Endothelial cell of umbilical vein (primary cell): ENCODE results near the gene SF3B4. TPM values are rescaled to one million over a fixed set of nuclear protein-coding genes. Genes with fewer than 3 reads are reported as not detected.

ENCODE experiments used
- BruUV-seq: library from RNA; stranded (reverse); fragments of 400-500 nt; replicated peaks from 2 replicates; lab custom pipeline; 2021; lab: Mats Ljungman, UMichigan
- CTCF ChIA-PET: fragments of 300-600, 350-600 bp; sonication (Branson Sonifier 250); formaldehyde crosslinking; loops from one replicate; lab custom pipeline; 2021; ENCODE audit warnings: antibody characterized with exemption, inconsistent platforms; lab: Charles Lee
- POLR2A ChIA-PET: fragments of 300-600, 350-600 bp; sonication (Branson Sonifier 250); formaldehyde crosslinking; loops from one replicate; lab custom pipeline; 2021; ENCODE audit warnings: antibody characterized with exemption, inconsistent platforms; lab: Charles Lee
- DNase-seq: peaks from one replicate; pipeline ENCODE4 v3.0.0-alpha.2; 2011; ENCODE audit warnings: low read depth, low spot score
- FAIRE-seq: peaks from 2 replicates; lab custom pipeline; 2011; peaks lifted over from hg19 to GRCh38; lab: Jason Lieb, UNC
- H2AFZ ChIP-seq: 2 replicates; pipeline ENCODE4 v1.6.0; 2012; ENCODE audit warnings: low read depth, low read length, control low read depth, inconsistent platforms
- H3K27ac ChIP-seq: 2 replicates; pipeline ENCODE4 v1.5.1; 2011; ENCODE audit warnings: low read depth, mild to moderate bottlenecking, control low read depth, low read length, moderate library complexity; ENCODE audit not compliant: insufficient read depth
- H3K27me3 ChIP-seq, 2 experiments: 2 replicates each; pipeline versions ENCODE4 v1.6.0 to v1.6.1; 2011; ENCODE audit warnings: low read length in 2 of 2, mixed read lengths in 1 of 2; ENCODE audit not compliant: control insufficient read depth in 2 of 2, insufficient read depth in 2 of 2
- H3K36me3 ChIP-seq, 2 experiments: 2 replicates in 1 of 2; 3 replicates in 1 of 2; pipeline ENCODE4 v1.5.1; 2011; ENCODE audit warnings: low read length in 2 of 2, mild to moderate bottlenecking in 1 of 2, moderate library complexity in 1 of 2; ENCODE audit not compliant: control insufficient read depth in 2 of 2, insufficient read depth in 2 of 2; ENCODE audit errors: extremely low read depth in 1 of 2
- H3K4me1 ChIP-seq: 3 replicates; pipeline ENCODE4 v1.5.1; 2011; ENCODE audit warnings: mild to moderate bottlenecking, low read length; ENCODE audit not compliant: control insufficient read depth, insufficient read depth; ENCODE audit errors: extremely low read depth
- H3K4me2 ChIP-seq: 2 replicates; pipeline ENCODE4 v1.6.1; 2011; ENCODE audit warnings: low read length, control low read depth, mixed read lengths; ENCODE audit not compliant: insufficient read depth
- H3K4me3 ChIP-seq, 3 experiments: fragments of 200-600 bp in 1 of 3; sonication (generic), shearing (Covaris generic) in 1 of 3; replicated peaks in 1 of 3; 2 replicates each; pipeline ENCODE4 v1.5.1; 2011 to 2016; ENCODE audit warnings: control low read depth in 3 of 3, low read length in 3 of 3, mild to moderate bottlenecking in 2 of 3, inconsistent platforms in 1 of 3, low read depth in 1 of 3, moderate library complexity in 1 of 3; ENCODE audit not compliant: insufficient read depth in 1 of 3
- H3K79me2 ChIP-seq: 2 replicates; pipeline ENCODE4 v1.6.0; 2012; ENCODE audit warnings: low read length, inconsistent platforms; ENCODE audit not compliant: control insufficient read depth, insufficient read depth
- H3K9ac ChIP-seq: replicated peaks from 2 replicates; pipeline ENCODE3; 2011; ENCODE audit warnings: low read length, control low read depth; ENCODE audit not compliant: insufficient read depth; ENCODE audit errors: extremely low read depth
- H3K9me1 ChIP-seq: replicated peaks from 3 replicates; pipeline ENCODE4 v1.6.0; 2011; ENCODE audit warnings: mild to moderate bottlenecking, low read length; ENCODE audit not compliant: control insufficient read depth, insufficient read depth; ENCODE audit errors: extremely low read depth
- H3K9me3 ChIP-seq: replicated peaks from 2 replicates; pipeline ENCODE4 v1.5.1; 2012; ENCODE audit warnings: low read length, inconsistent platforms; ENCODE audit not compliant: control insufficient read depth, insufficient read depth
- H4K20me1 ChIP-seq: replicated peaks from 2 replicates; pipeline ENCODE3; 2011; ENCODE audit warnings: mild to moderate bottlenecking, low read length; ENCODE audit not compliant: control insufficient read depth, insufficient read depth; ENCODE audit errors: extremely low read depth
- EZH2 ChIP-seq: IDR thresholded peaks from 2 replicates; pipeline ENCODE4 v1.6.1; 2012; ENCODE audit warnings: borderline replicate concordance, low read depth, mild to moderate bottlenecking, moderate library complexity, low read length, inconsistent platforms; ENCODE audit not compliant: severe bottlenecking
- JUN ChIP-seq: IDR thresholded peaks from 2 replicates; pipeline ENCODE4 v1.6.1; 2011; ENCODE audit warnings: borderline replicate concordance, low read depth; ENCODE audit not compliant: insufficient read length, insufficient read depth
- MYC ChIP-seq: IDR thresholded peaks from one replicate; pipeline ENCODE4 v1.6.1; 2011; ENCODE audit warnings: mild to moderate bottlenecking, low read depth, low read length
- POLR2A ChIP-seq: IDR thresholded peaks from 2 replicates; pipeline ENCODE4 v1.6.1; 2012; ENCODE audit warnings: low read depth, mild to moderate bottlenecking, control low read depth, low read length
- dilution Hi-C: fragments of 300-500 bp; cut with MboI; formaldehyde crosslinking; loops from one replicate; pipeline ENCODE4 v1.15.0; 2019; ENCODE audit warnings: low sequenced_read_pairs; ENCODE audit not compliant: extremely low pct_ligation_motif_present
- intact Hi-C: fragments of 100-400 bp; cut with micrococcal nuclease; formaldehyde crosslinking; loops from one replicate; pipeline ENCODE4 v1.10.0; 2022
- polyA plus RNA-seq, 4 experiments: library from polyadenylated mRNA; depleted of rRNA in 3 of 4; stranded (reverse) in 3 of 4; unstranded in 1 of 4; fragments of >200 nt; gene quantifications; 2 replicates each; pipeline versions ENCODE4 v1.2.1 to v1.2.3, GENCODE V29; 2011 to 2012; ENCODE audit warnings: missing spikeins in 1 of 4
- total RNA-seq: library from RNA; stranded (reverse); gene quantifications from 2 replicates; pipeline ENCODE4 v1.2.3, GENCODE V29; 2021
- TF ChIP-seq, protein P1 (sequence below), 2 donors: IDR thresholded peaks; 1 replicate in 1 of 2; 2 replicates in 1 of 2; pipeline ENCODE4 v1.5.1; 2011; ENCODE audit warnings: low read length in 2 of 2, mild to moderate bottlenecking in 2 of 2, moderate library complexity in 2 of 2, control low read depth in 1 of 2, inconsistent platforms in 1 of 2, low read depth in 1 of 2; ENCODE audit not compliant: insufficient read depth in 1 of 2; ENCODE audit errors: extremely low read depth in 1 of 2
- TF ChIP-seq, protein P2 (sequence below): IDR thresholded peaks from 2 replicates; pipeline ENCODE4 v1.6.1; 2011; ENCODE audit not compliant: insufficient read depth, insufficient read length

Gene SF3B4
- total and polyA plus RNA-seq, 2 donors (not counting 3 experiments of a cell fraction or from before 2014, with no cell fraction given) = 62.7 to 74.4 TPM

- no peak for TF ChIP-seq EZH2
- TF ChIP-seq JUN = no peak
- TF ChIP-seq, protein P1, sequence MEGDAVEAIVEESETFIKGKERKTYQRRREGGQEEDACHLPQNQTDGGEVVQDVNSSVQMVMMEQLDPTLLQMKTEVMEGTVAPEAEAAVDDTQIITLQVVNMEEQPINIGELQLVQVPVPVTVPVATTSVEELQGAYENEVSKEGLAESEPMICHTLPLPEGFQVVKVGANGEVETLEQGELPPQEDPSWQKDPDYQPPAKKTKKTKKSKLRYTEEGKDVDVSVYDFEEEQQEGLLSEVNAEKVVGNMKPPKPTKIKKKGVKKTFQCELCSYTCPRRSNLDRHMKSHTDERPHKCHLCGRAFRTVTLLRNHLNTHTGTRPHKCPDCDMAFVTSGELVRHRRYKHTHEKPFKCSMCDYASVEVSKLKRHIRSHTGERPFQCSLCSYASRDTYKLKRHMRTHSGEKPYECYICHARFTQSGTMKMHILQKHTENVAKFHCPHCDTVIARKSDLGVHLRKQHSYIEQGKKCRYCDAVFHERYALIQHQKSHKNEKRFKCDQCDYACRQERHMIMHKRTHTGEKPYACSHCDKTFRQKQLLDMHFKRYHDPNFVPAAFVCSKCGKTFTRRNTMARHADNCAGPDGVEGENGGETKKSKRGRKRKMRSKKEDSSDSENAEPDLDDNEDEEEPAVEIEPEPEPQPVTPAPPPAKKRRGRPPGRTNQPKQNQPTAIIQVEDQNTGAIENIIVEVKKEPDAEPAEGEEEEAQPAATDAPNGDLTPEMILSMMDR (IDR thresholded peaks at IDR 0.05; ENCODE audit: extremely low read depth in 1 of 2, insufficient read depth in 1 of 2, low read depth in 1 of 2, low read length in 2 of 2) = no peak
- TF ChIP-seq MYC = no peak
- TF ChIP-seq, protein P2, sequence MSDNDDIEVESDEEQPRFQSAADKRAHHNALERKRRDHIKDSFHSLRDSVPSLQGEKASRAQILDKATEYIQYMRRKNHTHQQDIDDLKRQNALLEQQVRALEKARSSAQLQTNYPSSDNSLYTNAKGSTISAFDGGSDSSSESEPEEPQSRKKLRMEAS = no peak
- no peak for TF ChIP-seq POLR2A
- no TSS peak for BruUV-seq
- H3K27ac ChIP-seq = peak overlapping the region; percentile 90
- H4K20me1 ChIP-seq = no peaks in the 10 kb centered on the region
- DNase-seq = no peak
- intact Hi-C loops = no loop called here
- peak overlapping the region; percentile 99 for H3K9ac ChIP-seq
- peaks cover 16% of the 10 kb centered on the region for H3K4me1 ChIP-seq
- H3K4me2 ChIP-seq = peak overlapping the region; percentile 91
- POLR2A ChIA-PET = interaction anchor here (0.6 kb wide), 1 partner anchor 185 kb away, joined by 3 read pairs; no protein-coding TSS in a partner anchor
- FAIRE-seq = no peak
- H3K4me3 ChIP-seq = peak overlapping the region in 2 of 3 experiments; percentile 42 to 81
- no peaks in the 10 kb centered on the region for H3K27me3 ChIP-seq
- no peaks in the 10 kb centered on the region for H3K36me3 ChIP-seq
- no peaks in the 10 kb centered on the region for H3K9me3 ChIP-seq
- no peaks in the 10 kb centered on the region for H3K79me2 ChIP-seq
- no peaks in the 10 kb centered on the region for H3K9me1 ChIP-seq
- H2AFZ ChIP-seq = peak overlapping the region; percentile 26
- CTCF ChIA-PET = interaction anchor here (0.6 kb wide), 1 partner anchor 208 kb away, joined by 3 read pairs; no protein-coding TSS in a partner anchor
- dilution Hi-C loops = loop anchor here (25.0 kb wide), 1 partner anchor 153 kb away; no protein-coding TSS in a partner anchor
These were observed 42.9 kb downstream of the SF3B4 start for GRCh38 chr1:149884433-149885338.
